Effector CD8-positive, alpha-beta T cell (primary cell): ENCODE data around the gene C8B.

Experiments
- DNase-seq: peaks from one replicate; lab custom pipeline; 2025; lab: John Stamatoyannopoulos, UW

Gene C8B

DNA sequence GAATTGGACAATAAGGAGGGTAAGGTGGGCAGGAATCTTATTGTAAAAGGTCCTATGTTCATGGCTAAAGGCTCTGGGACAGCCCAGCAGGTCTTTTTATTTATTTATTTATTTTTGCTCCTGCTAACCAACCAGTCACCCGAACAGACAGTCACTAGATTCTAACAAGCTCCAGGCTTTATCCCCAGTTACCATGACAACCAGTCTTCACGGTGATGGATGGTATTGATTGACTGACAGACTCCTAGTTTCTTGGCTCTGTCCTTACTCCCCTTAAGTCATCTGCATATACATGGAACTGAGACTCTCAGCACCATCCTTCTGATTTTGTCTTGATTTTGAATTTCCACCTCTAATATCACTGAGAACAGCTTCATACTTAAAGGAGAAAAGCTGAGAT lies 66.9 kb downstream of the C8B start:
- no peak for DNase-seq

DNA sequence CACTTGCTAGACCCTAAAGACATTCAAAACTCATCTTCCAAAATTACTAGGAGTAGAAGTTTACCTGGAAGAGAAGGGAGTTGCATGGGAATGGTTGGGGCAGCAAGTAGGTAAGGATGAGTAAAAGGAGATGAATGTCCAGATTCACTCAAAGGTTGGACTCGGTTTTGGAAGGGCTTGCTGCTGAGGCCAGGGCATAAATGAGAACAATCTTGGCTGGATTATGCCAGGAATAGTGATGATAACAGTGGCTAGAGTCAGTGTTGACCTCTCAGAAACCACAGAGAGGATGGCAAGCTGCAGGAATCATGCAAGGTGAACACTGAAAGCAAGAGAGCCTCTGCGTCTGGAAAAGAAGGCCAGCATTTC lies 67.8 kb downstream of the C8B start:
- no peak for DNase-seq

DNA sequence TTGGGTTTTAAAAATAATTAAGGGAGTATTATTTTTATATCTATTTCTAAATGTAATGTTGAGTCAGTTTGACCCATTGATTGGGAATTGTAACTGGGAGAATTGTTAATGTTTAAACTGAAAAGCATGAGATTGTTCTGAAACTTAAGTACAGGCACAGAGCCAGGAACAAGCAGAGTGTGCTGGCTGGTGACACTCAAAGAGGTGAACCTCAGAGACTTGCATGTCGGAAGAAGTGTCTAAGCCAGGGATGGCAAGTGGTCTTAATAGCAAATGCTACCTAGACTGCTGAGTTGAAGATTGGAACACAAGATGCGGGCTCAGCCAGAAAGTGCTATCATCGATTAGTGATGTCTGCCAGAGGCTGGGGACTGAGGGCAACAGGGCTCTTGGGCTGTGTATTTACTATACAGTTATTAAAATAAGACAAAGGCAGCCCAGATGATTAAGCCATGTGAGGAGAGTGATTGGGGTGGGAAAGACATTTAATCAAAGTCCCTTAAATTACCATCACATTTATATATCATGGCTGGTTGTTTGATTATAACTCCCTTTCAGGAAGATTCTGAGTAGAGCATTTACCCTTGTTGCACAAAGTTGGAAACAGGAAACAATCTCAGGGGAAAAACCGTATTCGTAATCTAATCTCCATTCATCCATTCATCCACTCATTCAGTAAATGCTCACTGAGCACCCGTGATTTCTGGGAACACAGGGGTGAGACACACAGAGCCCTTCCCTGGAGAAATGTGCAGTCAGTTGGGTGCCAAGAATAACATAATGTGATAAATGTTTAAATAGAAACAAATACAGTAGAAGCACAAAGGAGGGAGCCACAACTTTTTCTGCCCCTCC lies 68.4 kb downstream of the C8B start:
- DNase-seq, result no peak

DNA sequence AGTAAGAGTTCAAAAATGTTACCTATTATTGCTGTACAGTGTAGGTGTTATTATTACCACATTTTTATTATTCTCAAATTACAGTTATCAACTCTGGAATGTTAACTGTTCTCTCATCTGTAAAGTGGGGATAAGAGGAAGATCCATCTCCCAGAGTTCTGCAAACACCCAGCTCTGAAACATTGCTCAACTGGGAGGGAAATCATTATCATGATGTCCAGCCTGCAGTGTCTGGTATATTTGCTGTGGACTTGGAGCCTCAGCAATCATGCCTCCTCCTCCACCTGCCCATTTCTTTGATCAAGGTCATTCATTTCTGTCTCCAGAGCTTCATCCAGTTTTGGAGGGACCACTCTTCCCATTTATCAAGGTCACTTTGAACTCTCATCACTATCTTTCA lies 71.8 kb downstream of the C8B start:
- no peak for DNase-seq

DNA sequence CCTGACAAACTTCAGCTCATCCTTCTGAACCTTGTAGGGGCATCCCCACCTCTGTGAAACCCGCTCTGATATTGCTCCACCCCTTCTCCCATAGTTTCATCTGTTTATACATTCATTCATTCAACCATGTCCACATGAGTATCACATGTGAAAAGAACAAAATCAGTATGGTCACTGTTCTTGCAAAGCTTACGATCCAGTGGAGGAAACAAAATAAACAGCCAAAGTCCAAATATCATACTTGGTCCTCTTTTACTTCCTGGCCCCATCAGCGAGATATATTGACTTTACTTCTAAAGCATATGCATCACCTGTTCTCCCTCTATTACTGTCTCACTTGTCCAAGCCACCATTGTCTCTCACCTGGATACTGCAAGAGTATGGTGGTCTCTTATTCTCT lies 75.6 kb downstream of the C8B start:
- no peak for DNase-seq

DNA sequence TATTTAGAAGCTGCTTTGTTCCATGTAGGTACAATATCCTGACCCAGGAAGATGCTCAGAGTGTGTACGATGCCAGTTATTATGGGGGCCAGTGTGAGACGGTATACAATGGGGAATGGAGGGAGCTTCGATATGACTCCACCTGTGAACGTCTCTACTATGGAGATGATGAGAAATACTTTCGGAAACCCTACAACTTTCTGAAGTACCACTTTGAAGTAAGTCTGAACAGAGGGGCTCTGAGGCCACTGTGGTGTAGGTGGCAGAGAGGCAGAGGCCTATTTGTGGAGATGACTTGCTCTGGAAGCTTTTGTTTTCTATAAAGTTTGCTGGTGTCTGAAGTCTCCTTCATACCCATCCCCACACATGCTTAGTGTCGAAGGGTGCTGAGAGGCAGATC lies 84.4 kb downstream of the C8B start:
- no peak for DNase-seq

DNA sequence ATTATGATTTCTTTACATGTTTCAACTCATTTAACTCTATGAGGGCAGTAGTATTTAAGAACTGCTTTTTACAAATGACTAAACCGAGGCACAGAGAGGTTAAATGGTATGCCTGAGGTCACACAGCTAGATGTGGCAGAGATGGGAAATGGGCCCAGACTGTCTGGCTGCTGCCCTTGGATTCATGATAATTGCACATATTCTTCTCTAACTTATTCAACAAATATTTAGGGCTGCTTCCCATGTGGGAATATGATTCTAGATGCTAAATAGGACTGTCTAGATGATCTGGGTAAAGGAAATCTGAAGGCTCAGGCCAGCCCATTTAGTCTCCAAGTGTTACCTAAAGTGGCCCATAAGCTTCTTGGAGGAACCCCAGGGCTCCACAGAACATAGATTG lies 85.0 kb downstream of the C8B start:
- no peak for DNase-seq
